Measurements from ENCODE around the gene EID2. TPM values are rescaled to one million over a fixed set of nuclear protein-coding genes. Genes with fewer than 3 reads are reported as not detected.

EID2 gene
- total and polyA plus RNA-seq, 2 donors (not counting 1 experiment from before 2014, with no cell fraction given): 9.1 to 10.0 TPM

- H2AFZ ChIP-seq (ENCODE audit: low read length): no peak within 1 kb of the TSS
Observed at GRCh38 chr19:39514840-39515550, 25.0 kb downstream of the EID2 start, which contains the start of gene SELENOV. TSS of gene SELENOV (plus strand) at chr19:39515139. CDS start at chr19:39515213, 74 bp downstream.

GRCh38 chr19:39512988-39513387 lies 27.0 kb downstream of the EID2 start:
- H3K27ac ChIP-seq (ENCODE audit: insufficient read depth, low read length): no peak overlapping the region
- no peak for DNase-seq (ENCODE audit: low read depth in 2 of 2)
- no peak overlapping the region for H3K4me2 ChIP-seq (ENCODE audit: extremely low read depth, insufficient read depth, low read length)
- no peak overlapping the region for H2AFZ ChIP-seq (ENCODE audit: low read length)
- H3K27me3 ChIP-seq (ENCODE audit: control insufficient read depth, insufficient read depth, low read length): peaks cover 46% of the 10 kb centered on the region
- no peaks in the 10 kb centered on the region for H3K79me2 ChIP-seq (ENCODE audit: control insufficient read depth, insufficient read depth, low read length)
- H3K9me3 ChIP-seq (ENCODE audit: control insufficient read depth, insufficient read depth, low read depth, low read length): no peaks in the 10 kb centered on the region
- H3K4me3 ChIP-seq (replicated peaks in 1 of 4; ENCODE audit: control extremely low read depth in 1 of 4, insufficient read depth in 1 of 4, low read depth in 3 of 4, low read length in 4 of 4): no peak overlapping the region
- TF ChIP-seq EZH2 (IDR thresholded peaks at IDR 0.05; ENCODE audit: low read length, missing control alignments): no peak
- TF ChIP-seq CTCF (conservative IDR thresholded peaks at IDR 0.05 in 1 of 2, IDR thresholded peaks at IDR 0.05 in 1 of 2; ENCODE audit: low read depth in 1 of 2, low read length in 2 of 2): no peak
- H3K9ac ChIP-seq (ENCODE audit: insufficient read depth, low read length): no peak overlapping the region
- no peaks in the 10 kb centered on the region for H3K4me1 ChIP-seq (ENCODE audit: control insufficient read depth, extremely low read depth, insufficient read depth, low read length)
- H4K20me1 ChIP-seq (ENCODE audit: control insufficient read depth, extremely low read depth, insufficient read depth, low read length): no peaks in the 10 kb centered on the region
- no peaks in the 10 kb centered on the region for H3K36me3 ChIP-seq (ENCODE audit: control insufficient read depth, insufficient read depth, low read length)

More at GRCh38 chr19:39514840-39515550, 25.0 kb downstream of the EID2 start, which contains the start of gene SELENOV:
- TF ChIP-seq CTCF (conservative IDR thresholded peaks at IDR 0.05 in 1 of 2, IDR thresholded peaks at IDR 0.05 in 1 of 2; ENCODE audit: low read depth in 1 of 2, low read length in 2 of 2) (no peak), EZH2 (IDR thresholded peaks at IDR 0.05; ENCODE audit: low read length, missing control alignments) (peak; percentile 90)
- peaks cover 44% of the 10 kb centered on the region for H3K27me3 ChIP-seq (ENCODE audit: control insufficient read depth, insufficient read depth, low read length)
- H3K4me1 ChIP-seq (ENCODE audit: control insufficient read depth, extremely low read depth, insufficient read depth, low read length): no peaks in the 10 kb centered on the region
- no peak within 1 kb of the TSS for H3K9ac ChIP-seq (ENCODE audit: insufficient read depth, low read length)
- DNase-seq (ENCODE audit: low read depth in 2 of 2): no peak
- no peak within 1 kb of the TSS for H3K4me2 ChIP-seq (ENCODE audit: extremely low read depth, insufficient read depth, low read length)
- no peaks in the 10 kb centered on the region for H3K36me3 ChIP-seq (ENCODE audit: control insufficient read depth, insufficient read depth, low read length)
- H4K20me1 ChIP-seq (ENCODE audit: control insufficient read depth, extremely low read depth, insufficient read depth, low read length): no peaks in the 10 kb centered on the region
- no peaks in the 10 kb centered on the region for H3K9me3 ChIP-seq (ENCODE audit: control insufficient read depth, insufficient read depth, low read depth, low read length)
- no peaks in the 10 kb centered on the region for H3K79me2 ChIP-seq (ENCODE audit: control insufficient read depth, insufficient read depth, low read length)
- peak within 1 kb of the TSS in 1 of 4 experiments; percentile 30 for H3K4me3 ChIP-seq (replicated peaks in 1 of 4; ENCODE audit: control extremely low read depth in 1 of 4, insufficient read depth in 1 of 4, low read depth in 3 of 4, low read length in 4 of 4)
- H3K27ac ChIP-seq (ENCODE audit: insufficient read depth, low read length): no peak within 1 kb of the TSS

GRCh38 chr19:39509233-39509632 lies 30.7 kb downstream of the EID2 start:
- Histone ChIP-seq H3K9me3 (ENCODE audit: control insufficient read depth, insufficient read depth, low read depth, low read length) (no peaks in the 10 kb centered on the region), H3K4me1 (ENCODE audit: control insufficient read depth, extremely low read depth, insufficient read depth, low read length) (no peaks in the 10 kb centered on the region), H3K4me3 (replicated peaks in 1 of 4; ENCODE audit: control extremely low read depth in 1 of 4, insufficient read depth in 1 of 4, low read depth in 3 of 4, low read length in 4 of 4) (no peak overlapping the region), H3K4me2 (ENCODE audit: extremely low read depth, insufficient read depth, low read length) (no peak overlapping the region), H3K79me2 (ENCODE audit: control insufficient read depth, insufficient read depth, low read length) (no peaks in the 10 kb centered on the region), H4K20me1 (ENCODE audit: control insufficient read depth, extremely low read depth, insufficient read depth, low read length) (no peaks in the 10 kb centered on the region), H3K9ac (ENCODE audit: insufficient read depth, low read length) (no peak overlapping the region), H3K36me3 (ENCODE audit: control insufficient read depth, insufficient read depth, low read length) (no peaks in the 10 kb centered on the region), H3K27ac (ENCODE audit: insufficient read depth, low read length) (no peak overlapping the region), H2AFZ (ENCODE audit: low read length) (no peak overlapping the region), H3K27me3 (ENCODE audit: control insufficient read depth, insufficient read depth, low read length) (peaks cover 34% of the 10 kb centered on the region)
- no peak for DNase-seq (ENCODE audit: low read depth in 2 of 2)
- TF ChIP-seq EZH2 (IDR thresholded peaks at IDR 0.05; ENCODE audit: low read length, missing control alignments) (no peak), CTCF (conservative IDR thresholded peaks at IDR 0.05 in 1 of 2, IDR thresholded peaks at IDR 0.05 in 1 of 2; ENCODE audit: low read depth in 1 of 2, low read length in 2 of 2) (no peak)
